CD4-positive, alpha-beta memory T cell (primary cell): Measurements from ENCODE around the gene LRWD1. TPM values are rescaled to one million over a fixed set of nuclear protein-coding genes. Genes with fewer than 3 reads are reported as not detected.

ENCODE experiments used
- CTCF ChIA-PET: fragments of 350-600 bp; sonication (Branson Sonifier 250); formaldehyde crosslinking; loops from one replicate; lab custom pipeline; 2021; ENCODE audit warnings: inconsistent platforms; ENCODE audit not compliant: partially characterized antibody; lab: Charles Lee
- POLR2A ChIA-PET: fragments of 350-600 bp; sonication (Branson Sonifier 250); formaldehyde crosslinking; loops from one replicate; lab custom pipeline; 2021; ENCODE audit not compliant: partially characterized antibody; lab: Charles Lee
- DNase-seq, 5 donors: peaks; one replicate each; pipeline versions ENCODE4 v3.0.0 to v3.0.0-alpha.2; 2020 to 2022; ENCODE audit warnings: mixed read lengths in 1 of 5
- H3K27ac ChIP-seq: one replicate; pipeline ENCODE4 v1.7.0; 2013; ENCODE audit warnings: low read depth, low read length
- H3K27me3 ChIP-seq: 2 replicates; pipeline ENCODE4 v1.7.0; 2013; ENCODE audit warnings: mild to moderate bottlenecking, low read length, moderate library complexity; ENCODE audit not compliant: insufficient read depth
- H3K36me3 ChIP-seq: 2 replicates; pipeline ENCODE4 v1.7.0; 2013; ENCODE audit warnings: mild to moderate bottlenecking, low read length, moderate library complexity; ENCODE audit not compliant: insufficient read depth
- H3K4me1 ChIP-seq: 2 replicates; pipeline ENCODE4 v1.7.0; 2013; ENCODE audit warnings: mild to moderate bottlenecking, low read length, moderate library complexity; ENCODE audit not compliant: insufficient read depth
- H3K4me3 ChIP-seq, 2 donors: one replicate each; pipeline ENCODE4 v1.7.0; 2013; ENCODE audit warnings: low read length in 2 of 2, mild to moderate bottlenecking in 1 of 2
- H3K9me3 ChIP-seq, 2 donors: one replicate each; pipeline ENCODE4 v1.7.0; 2013; ENCODE audit warnings: low read length in 2 of 2, control low read depth in 1 of 2; ENCODE audit not compliant: control insufficient read depth in 1 of 2
- H3K27ac Mint-ChIP-seq, 7 donors: one replicate each; pipeline ENCODE4 v1.8.0; 2020 to 2021; ENCODE audit warnings: mixed read lengths in 7 of 7, mild to moderate bottlenecking in 6 of 7, inconsistent platforms in 3 of 7, moderate library complexity in 3 of 7
- H3K27me3 Mint-ChIP-seq, 2 donors: one replicate each; pipeline ENCODE4 v1.8.0; 2020 to 2021; ENCODE audit warnings: mixed read lengths in 2 of 2
- H3K36me3 Mint-ChIP-seq, 2 donors: one replicate each; pipeline ENCODE4 v1.8.0; 2020 to 2021; ENCODE audit warnings: mixed read lengths in 2 of 2, inconsistent platforms in 1 of 2, mild to moderate bottlenecking in 1 of 2
- H3K4me1 Mint-ChIP-seq, 4 donors: one replicate each; pipeline ENCODE4 v1.8.0; 2020 to 2021; ENCODE audit warnings: mixed read lengths in 4 of 4, mild to moderate bottlenecking in 1 of 4
- H3K4me3 Mint-ChIP-seq, 8 donors: one replicate each; pipeline ENCODE4 v1.8.0; 2020 to 2021; ENCODE audit warnings: mixed read lengths in 8 of 8, mild to moderate bottlenecking in 7 of 8, moderate library complexity in 6 of 8, inconsistent platforms in 3 of 8
- H3K9me3 Mint-ChIP-seq, 8 donors: one replicate each; pipeline ENCODE4 v1.8.0; 2020 to 2021; ENCODE audit warnings: mixed read lengths in 8 of 8, mild to moderate bottlenecking in 5 of 8, inconsistent platforms in 3 of 8, moderate library complexity in 1 of 8
- intact Hi-C: fragments of 100-400 bp; cut with micrococcal nuclease; formaldehyde crosslinking; loops from one replicate; pipeline ENCODE4 v1.15.1; 2023
- polyA plus RNA-seq, 2 donors: library from polyadenylated mRNA; unstranded; fragments of 300-500 nt; fragmentation: Illumina TruSeq; gene quantifications; one replicate each; pipeline ENCODE4 v1.2.3, GENCODE V29; 2021
- total RNA-seq, 2 experiments: library from RNA; stranded (reverse); gene quantifications; one replicate each; pipeline ENCODE4 v1.2.3, GENCODE V29; 2021

Gene LRWD1
- total and polyA plus RNA-seq, 4 experiments from 2014 or later: 12.9 to 28.5 (median 20.6) TPM

- Mint-ChIP-seq H3K27ac (peak overlapping the region; percentile 100), H3K4me1 (peaks cover 44 to 75% (median 56%) of the 10 kb centered on the region in 4 donors), H3K36me3 (peaks cover 23 to 34% of the 10 kb centered on the region in 2 donors), H3K27me3 (no peaks in the 10 kb centered on the region), H3K9me3 (peaks cover 0 to 4% (median 0%) of the 10 kb centered on the region in 8 donors), H3K4me3 (peak overlapping the region in 4 of 8 donors; percentile 32 to 86 (median 46))
- Histone ChIP-seq H3K36me3 (no peaks in the 10 kb centered on the region), H3K27ac (peak overlapping the region; percentile 98), H3K27me3 (no peaks in the 10 kb centered on the region), H3K4me1 (peaks cover 82% of the 10 kb centered on the region), H3K9me3 (no peaks in the 10 kb centered on the region), H3K4me3 (no peak overlapping the region)
- intact Hi-C loops: no loop called here
- no peak for DNase-seq
- CTCF ChIA-PET: interaction anchor here (0.9 kb wide), 1 partner anchor 9 kb away, joined by 4 read pairs; no protein-coding TSS in a partner anchor
- POLR2A ChIA-PET: interaction anchor here (3.1 to 16.0 kb wide), 2 partner anchors 10 to 12 kb away, joined by 29 to 496 read pairs; partner anchors contain the start of gene ORAI2
Observed at GRCh38 chr7:102424129-102424551, 40.6 kb upstream of the LRWD1 start.

GRCh38 chr7:102424787-102425218 lies 40.0 kb upstream of the LRWD1 start:
- no peak for DNase-seq
- CTCF ChIA-PET: interaction anchor here (0.9 to 2.7 kb wide), 6 partner anchors 10 to 29 kb away, joined by 3 to 18 read pairs (median 6); no protein-coding TSS in a partner anchor
- H3K4me3 ChIP-seq: no peak overlapping the region
- Mint-ChIP-seq H3K9me3 (peaks cover 0 to 6% (median 0%) of the 10 kb centered on the region in 8 donors), H3K4me3 (peak overlapping the region in 7 of 8 donors; percentile 31 to 92 (median 54)), H3K4me1 (peaks cover 43 to 76% (median 58%) of the 10 kb centered on the region in 4 donors), H3K36me3 (peaks cover 23 to 31% of the 10 kb centered on the region in 2 donors), H3K27ac (peak overlapping the region; percentile 100), H3K27me3 (no peaks in the 10 kb centered on the region)
- H3K36me3 ChIP-seq: no peaks in the 10 kb centered on the region
- H3K9me3 ChIP-seq: no peaks in the 10 kb centered on the region
- peak overlapping the region; percentile 98 for H3K27ac ChIP-seq
- POLR2A ChIA-PET: interaction anchor here (1.1 to 16.0 kb wide), 4 partner anchors 9 to 38 kb away, joined by 5 to 496 read pairs (median 20); partner anchors contain the start of gene ORAI2
- H3K4me1 ChIP-seq: peaks cover 83% of the 10 kb centered on the region
- H3K27me3 ChIP-seq: no peaks in the 10 kb centered on the region
- intact Hi-C loops: no loop called here

GRCh38 chr7:102425639-102426267 lies 39.0 kb upstream of the LRWD1 start:
- Histone ChIP-seq H3K27ac (peak overlapping the region; percentile 98), H3K9me3 (no peaks in the 10 kb centered on the region), H3K36me3 (no peaks in the 10 kb centered on the region), H3K4me3 (peak overlapping the region; percentile 48 to 49), H3K4me1 (peaks cover 83% of the 10 kb centered on the region), H3K27me3 (no peaks in the 10 kb centered on the region)
- Mint-ChIP-seq H3K27me3 (no peaks in the 10 kb centered on the region), H3K4me3 (peak overlapping the region; percentile 83 to 92 (median 87)), H3K36me3 (peaks cover 15 to 26% of the 10 kb centered on the region in 2 donors), H3K4me1 (peaks cover 39 to 75% (median 56%) of the 10 kb centered on the region in 4 donors), H3K27ac (peak overlapping the region; percentile 100), H3K9me3 (peaks cover 0 to 6% (median 0%) of the 10 kb centered on the region in 8 donors)
- ChIA-PET POLR2A (interaction anchor here (0.7 to 16.0 kb wide), 13 partner anchors 8 to 1997 kb away, joined by 3 to 496 read pairs (median 5); partner anchors contain the start of genes ALKBH4, LRWD1, ORAI2 and PRKRIP1), CTCF (interaction anchor here (0.8 to 2.7 kb wide), 10 partner anchors 10 to 41 kb away, joined by 3 to 36 read pairs (median 8); no protein-coding TSS in a partner anchor)
- intact Hi-C loops: loop anchor here (1.0 to 2.0 kb wide), 3 partner anchors 9 to 39 kb away; partner anchors contain the start of genes ALKBH4, LRWD1 and PRKRIP1
- peak; percentile 80 to 94 (median 84) for DNase-seq

- peaks cover 0 to 6% (median 0%) of the 10 kb centered on the region in 8 donors for H3K9me3 Mint-ChIP-seq
- peaks cover 83% of the 10 kb centered on the region for H3K4me1 ChIP-seq
- CTCF ChIA-PET: interaction anchor here (0.8 to 2.7 kb wide), 9 partner anchors 9 to 41 kb away, joined by 3 to 36 read pairs (median 8); no protein-coding TSS in a partner anchor
- H3K27ac ChIP-seq: peak overlapping the region; percentile 98
- H3K27me3 Mint-ChIP-seq: no peaks in the 10 kb centered on the region
- DNase-seq: peak; percentile 76 to 87 (median 79)
- peak overlapping the region; percentile 48 to 49 for H3K4me3 ChIP-seq
- H3K36me3 ChIP-seq: no peaks in the 10 kb centered on the region
- no peaks in the 10 kb centered on the region for H3K27me3 ChIP-seq
- H3K4me3 Mint-ChIP-seq: peak overlapping the region; percentile 83 to 92 (median 87)
- H3K36me3 Mint-ChIP-seq: peaks cover 12 to 23% of the 10 kb centered on the region in 2 donors
- no peaks in the 10 kb centered on the region for H3K9me3 ChIP-seq
- POLR2A ChIA-PET: interaction anchor here (0.5 to 16.0 kb wide), 12 partner anchors 8 to 63 kb away, joined by 3 to 496 read pairs (median 6); partner anchors contain the start of genes ALKBH4, LRWD1, ORAI2 and PRKRIP1
- peak overlapping the region; percentile 100 for H3K27ac Mint-ChIP-seq
- peaks cover 39 to 75% (median 57%) of the 10 kb centered on the region in 4 donors for H3K4me1 Mint-ChIP-seq
- intact Hi-C loops: loop anchor here (1.0 to 2.0 kb wide), 3 partner anchors 10 to 38 kb away; partner anchors contain the start of genes ALKBH4, LRWD1 and PRKRIP1
Observed at GRCh38 chr7:102426268-102427018, 38.3 kb upstream of the LRWD1 start.

GRCh38 chr7:102427019-102427405 lies 37.8 kb upstream of the LRWD1 start:
- H3K4me1 Mint-ChIP-seq: peaks cover 43 to 81% (median 62%) of the 10 kb centered on the region in 4 donors
- peaks cover 0 to 6% (median 0%) of the 10 kb centered on the region in 8 donors for H3K9me3 Mint-ChIP-seq
- ChIA-PET CTCF (interaction anchor here (1.0 to 2.7 kb wide), 6 partner anchors 11 to 40 kb away, joined by 3 to 36 read pairs (median 10); no protein-coding TSS in a partner anchor), POLR2A (interaction anchor here (0.5 to 16.0 kb wide), 10 partner anchors 7 to 46 kb away, joined by 3 to 496 read pairs (median 8); partner anchors contain the start of genes ALKBH4, LRWD1, ORAI2 and PRKRIP1)
- no peaks in the 10 kb centered on the region for H3K36me3 ChIP-seq
- H3K27me3 ChIP-seq: no peaks in the 10 kb centered on the region
- H3K36me3 Mint-ChIP-seq: peaks cover 7 to 23% of the 10 kb centered on the region in 2 donors
- H3K4me3 Mint-ChIP-seq: peak overlapping the region; percentile 83 to 92 (median 87)
- intact Hi-C loops: loop anchor here (2.0 kb wide), 2 partner anchors 30 to 38 kb away; partner anchors contain the start of genes ALKBH4, LRWD1 and PRKRIP1
- H3K4me3 ChIP-seq: peak overlapping the region; percentile 48 to 49
- H3K9me3 ChIP-seq: no peaks in the 10 kb centered on the region
- no peaks in the 10 kb centered on the region for H3K27me3 Mint-ChIP-seq
- peak overlapping the region; percentile 100 for H3K27ac Mint-ChIP-seq
- H3K27ac ChIP-seq: peak overlapping the region; percentile 98
- DNase-seq: no peak
- H3K4me1 ChIP-seq: peaks cover 84% of the 10 kb centered on the region

GRCh38 chr7:102429141-102429899 lies 35.5 kb upstream of the LRWD1 start:
- POLR2A ChIA-PET: interaction anchor here (0.6 to 16.0 kb wide), 4 partner anchors 17 to 1339 kb away, joined by 3 to 496 read pairs (median 6); partner anchors contain the start of gene PRKRIP1
- peaks cover 6 to 21% of the 10 kb centered on the region in 2 donors for H3K36me3 Mint-ChIP-seq
- Histone ChIP-seq H3K4me3 (no peak overlapping the region), H3K9me3 (no peaks in the 10 kb centered on the region), H3K27ac (peak overlapping the region; percentile 98), H3K36me3 (no peaks in the 10 kb centered on the region), H3K27me3 (no peaks in the 10 kb centered on the region), H3K4me1 (peaks cover 91% of the 10 kb centered on the region)
- no peaks in the 10 kb centered on the region for H3K27me3 Mint-ChIP-seq
- CTCF ChIA-PET: no interaction called here
- peaks cover 0 to 6% (median 0%) of the 10 kb centered on the region in 8 donors for H3K9me3 Mint-ChIP-seq
- peak overlapping the region; percentile 90 to 100 (median 100) for H3K27ac Mint-ChIP-seq
- no peak for DNase-seq
- H3K4me3 Mint-ChIP-seq: peak overlapping the region in 5 of 8 donors; percentile 9 to 69 (median 55)
- H3K4me1 Mint-ChIP-seq: peaks cover 44 to 86% (median 67%) of the 10 kb centered on the region in 4 donors
- intact Hi-C loops: no loop called here
